Endothelial cell of umbilical vein (primary cell): ENCODE data around the gene LINC00237. TPM values are rescaled to one million over a fixed set of nuclear protein-coding genes. Genes with fewer than 3 reads are reported as not detected.

ENCODE experiments used
- BruUV-seq: library from RNA; stranded (reverse); fragments of 400-500 nt; replicated peaks from 2 replicates; lab custom pipeline; 2021; lab: Mats Ljungman, UMichigan
- CTCF ChIA-PET: fragments of 300-600, 350-600 bp; sonication (Branson Sonifier 250); formaldehyde crosslinking; loops from one replicate; lab custom pipeline; 2021; ENCODE audit warnings: antibody characterized with exemption, inconsistent platforms; lab: Charles Lee
- POLR2A ChIA-PET: fragments of 300-600, 350-600 bp; sonication (Branson Sonifier 250); formaldehyde crosslinking; loops from one replicate; lab custom pipeline; 2021; ENCODE audit warnings: antibody characterized with exemption, inconsistent platforms; lab: Charles Lee
- DNase-seq: peaks from one replicate; pipeline ENCODE4 v3.0.0-alpha.2; 2011; ENCODE audit warnings: low read depth, low spot score
- FAIRE-seq: peaks from 2 replicates; lab custom pipeline; 2011; peaks lifted over from hg19 to GRCh38; lab: Jason Lieb, UNC
- H2AFZ ChIP-seq: 2 replicates; pipeline ENCODE4 v1.6.0; 2012; ENCODE audit warnings: low read depth, low read length, control low read depth, inconsistent platforms
- H3K27ac ChIP-seq: 2 replicates; pipeline ENCODE4 v1.5.1; 2011; ENCODE audit warnings: low read depth, mild to moderate bottlenecking, control low read depth, low read length, moderate library complexity; ENCODE audit not compliant: insufficient read depth
- H3K27me3 ChIP-seq, 2 experiments: 2 replicates each; pipeline versions ENCODE4 v1.6.0 to v1.6.1; 2011; ENCODE audit warnings: low read length in 2 of 2, mixed read lengths in 1 of 2; ENCODE audit not compliant: control insufficient read depth in 2 of 2, insufficient read depth in 2 of 2
- H3K36me3 ChIP-seq, 2 experiments: 2 replicates in 1 of 2; 3 replicates in 1 of 2; pipeline ENCODE4 v1.5.1; 2011; ENCODE audit warnings: low read length in 2 of 2, mild to moderate bottlenecking in 1 of 2, moderate library complexity in 1 of 2; ENCODE audit not compliant: control insufficient read depth in 2 of 2, insufficient read depth in 2 of 2; ENCODE audit errors: extremely low read depth in 1 of 2
- H3K4me1 ChIP-seq: 3 replicates; pipeline ENCODE4 v1.5.1; 2011; ENCODE audit warnings: mild to moderate bottlenecking, low read length; ENCODE audit not compliant: control insufficient read depth, insufficient read depth; ENCODE audit errors: extremely low read depth
- H3K4me2 ChIP-seq: 2 replicates; pipeline ENCODE4 v1.6.1; 2011; ENCODE audit warnings: low read length, control low read depth, mixed read lengths; ENCODE audit not compliant: insufficient read depth
- H3K4me3 ChIP-seq, 3 experiments: fragments of 200-600 bp in 1 of 3; sonication (generic), shearing (Covaris generic) in 1 of 3; replicated peaks in 1 of 3; 2 replicates each; pipeline ENCODE4 v1.5.1; 2011 to 2016; ENCODE audit warnings: control low read depth in 3 of 3, low read length in 3 of 3, mild to moderate bottlenecking in 2 of 3, inconsistent platforms in 1 of 3, low read depth in 1 of 3, moderate library complexity in 1 of 3; ENCODE audit not compliant: insufficient read depth in 1 of 3
- H3K79me2 ChIP-seq: 2 replicates; pipeline ENCODE4 v1.6.0; 2012; ENCODE audit warnings: low read length, inconsistent platforms; ENCODE audit not compliant: control insufficient read depth, insufficient read depth
- H3K9ac ChIP-seq: replicated peaks from 2 replicates; pipeline ENCODE3; 2011; ENCODE audit warnings: low read length, control low read depth; ENCODE audit not compliant: insufficient read depth; ENCODE audit errors: extremely low read depth
- H3K9me1 ChIP-seq: replicated peaks from 3 replicates; pipeline ENCODE4 v1.6.0; 2011; ENCODE audit warnings: mild to moderate bottlenecking, low read length; ENCODE audit not compliant: control insufficient read depth, insufficient read depth; ENCODE audit errors: extremely low read depth
- H3K9me3 ChIP-seq: replicated peaks from 2 replicates; pipeline ENCODE4 v1.5.1; 2012; ENCODE audit warnings: low read length, inconsistent platforms; ENCODE audit not compliant: control insufficient read depth, insufficient read depth
- H4K20me1 ChIP-seq: replicated peaks from 2 replicates; pipeline ENCODE3; 2011; ENCODE audit warnings: mild to moderate bottlenecking, low read length; ENCODE audit not compliant: control insufficient read depth, insufficient read depth; ENCODE audit errors: extremely low read depth
- CTCF ChIP-seq, 2 donors: IDR thresholded peaks; 1 replicate in 1 of 2; 2 replicates in 1 of 2; pipeline ENCODE4 v1.5.1; 2011; ENCODE audit warnings: low read length in 2 of 2, mild to moderate bottlenecking in 2 of 2, moderate library complexity in 2 of 2, control low read depth in 1 of 2, inconsistent platforms in 1 of 2, low read depth in 1 of 2; ENCODE audit not compliant: insufficient read depth in 1 of 2; ENCODE audit errors: extremely low read depth in 1 of 2
- EZH2 ChIP-seq: IDR thresholded peaks from 2 replicates; pipeline ENCODE4 v1.6.1; 2012; ENCODE audit warnings: borderline replicate concordance, low read depth, mild to moderate bottlenecking, moderate library complexity, low read length, inconsistent platforms; ENCODE audit not compliant: severe bottlenecking
- FOS ChIP-seq: IDR thresholded peaks from 2 replicates; pipeline ENCODE4 v1.6.1; 2011; ENCODE audit warnings: mild to moderate bottlenecking, low read length, moderate library complexity, borderline replicate concordance; ENCODE audit not compliant: insufficient read depth
- GATA2 ChIP-seq: IDR thresholded peaks from 2 replicates; pipeline ENCODE4 v1.7.0; 2011; ENCODE audit warnings: low read depth, mild to moderate bottlenecking, moderate library complexity, mixed read lengths, low read length; ENCODE audit not compliant: insufficient read length, insufficient read depth
- JUN ChIP-seq: IDR thresholded peaks from 2 replicates; pipeline ENCODE4 v1.6.1; 2011; ENCODE audit warnings: borderline replicate concordance, low read depth; ENCODE audit not compliant: insufficient read length, insufficient read depth
- MAX ChIP-seq: IDR thresholded peaks from 2 replicates; pipeline ENCODE4 v1.6.1; 2011; ENCODE audit not compliant: insufficient read depth, insufficient read length
- MYC ChIP-seq: IDR thresholded peaks from one replicate; pipeline ENCODE4 v1.6.1; 2011; ENCODE audit warnings: mild to moderate bottlenecking, low read depth, low read length
- POLR2A ChIP-seq: IDR thresholded peaks from 2 replicates; pipeline ENCODE4 v1.6.1; 2012; ENCODE audit warnings: low read depth, mild to moderate bottlenecking, control low read depth, low read length
- POLR2AphosphoS5 ChIP-seq: IDR thresholded peaks from 2 replicates; pipeline ENCODE4 v1.6.1; 2012; ENCODE audit warnings: low read depth, mild to moderate bottlenecking, control low read depth, low read length, moderate library complexity; ENCODE audit not compliant: insufficient read depth
- dilution Hi-C: fragments of 300-500 bp; cut with MboI; formaldehyde crosslinking; loops from one replicate; pipeline ENCODE4 v1.15.0; 2019; ENCODE audit warnings: low sequenced_read_pairs; ENCODE audit not compliant: extremely low pct_ligation_motif_present
- intact Hi-C: fragments of 100-400 bp; cut with micrococcal nuclease; formaldehyde crosslinking; loops from one replicate; pipeline ENCODE4 v1.10.0; 2022
- polyA plus RNA-seq, 4 experiments: library from polyadenylated mRNA; depleted of rRNA in 3 of 4; stranded (reverse) in 3 of 4; unstranded in 1 of 4; fragments of >200 nt; gene quantifications; 2 replicates each; pipeline versions ENCODE4 v1.2.1 to v1.2.3, GENCODE V29; 2011 to 2012; ENCODE audit warnings: missing spikeins in 1 of 4
- total RNA-seq: library from RNA; stranded (reverse); gene quantifications from 2 replicates; pipeline ENCODE4 v1.2.3, GENCODE V29; 2021

LINC00237 gene
- total and polyA plus RNA-seq, 2 donors (not counting 3 experiments of a cell fraction or from before 2014, with no cell fraction given), result not detected

GRCh38 chr20:21096321-21097043 lies 9.7 kb downstream of the LINC00237 start:
- Histone ChIP-seq H3K4me2 (no peak overlapping the region), H3K27ac (no peak overlapping the region), H3K9me3 (no peaks in the 10 kb centered on the region), H3K4me1 (peaks cover 11% of the 10 kb centered on the region), H3K36me3 (no peaks in the 10 kb centered on the region), H3K27me3 (peaks cover 43 to 63% of the 10 kb centered on the region in 2 experiments), H2AFZ (no peak overlapping the region), H3K79me2 (no peaks in the 10 kb centered on the region), H3K9ac (no peak overlapping the region), H3K4me3 (no peak overlapping the region), H3K9me1 (no peaks in the 10 kb centered on the region), H4K20me1 (no peaks in the 10 kb centered on the region)
- ChIA-PET POLR2A (no interaction called here), CTCF (no interaction called here)
- TF ChIP-seq MAX (no peak), POLR2AphosphoS5 (no peak), GATA2 (no peak), FOS (no peak), POLR2A (no peak), JUN (no peak), MYC (no peak), EZH2 (no peak), CTCF (IDR thresholded peaks at IDR 0.05; ENCODE audit: extremely low read depth in 1 of 2, insufficient read depth in 1 of 2, low read depth in 1 of 2, low read length in 2 of 2) (no peak)
- no TSS peak for BruUV-seq
- dilution Hi-C loops (no loop called here), intact Hi-C loops (loop anchor here (5.0 kb wide), 1 partner anchor 411 kb away; no protein-coding TSS in a partner anchor)
- FAIRE-seq (peak; percentile 61), DNase-seq (peak; percentile 20)
